SU-DHL-6 (cell line): Measurements from ENCODE around the gene KIF15.

Experiments used
- H2AFZ ChIP-seq: fragments of 200-600 bp; sonication (generic); 2 replicates; pipeline ENCODE4 v1.6.1; 2014; ENCODE audit warnings: low read depth, mild to moderate bottlenecking, moderate library complexity, mixed read lengths, antibody characterized with exemption, low read length; ENCODE audit not compliant: severe bottlenecking
- H3F3A ChIP-seq: fragments of 200-600 bp; shearing (Covaris generic); 2 replicates; pipeline ENCODE4 v1.6.0; 2016; ENCODE audit warnings: antibody characterized with exemption, mild to moderate bottlenecking; ENCODE audit not compliant: insufficient read depth
- H3K27ac ChIP-seq: fragments of 200-600 bp; sonication (generic); 2 replicates; pipeline ENCODE4 v1.5.1; 2016; ENCODE audit warnings: low read depth, mild to moderate bottlenecking, low read length, moderate library complexity, mixed read lengths
- H3K27me3 ChIP-seq: fragments of 200-600 bp; sonication (generic), shearing (Covaris generic); 2 replicates; pipeline ENCODE4 v1.6.0; 2014; ENCODE audit warnings: mild to moderate bottlenecking, low read length
- H3K36me3 ChIP-seq: fragments of 200-600 bp; sonication (generic); 2 replicates; pipeline ENCODE4 v1.6.1; 2014; ENCODE audit warnings: mild to moderate bottlenecking, low read length, mixed read lengths
- H3K4me2 ChIP-seq: fragments of 300-600, 200-600 bp; shearing (Covaris generic), sonication (generic); 2 replicates; pipeline ENCODE4 v1.6.0; 2014; ENCODE audit warnings: low read length, low read depth, mild to moderate bottlenecking; ENCODE audit not compliant: poor library complexity, severe bottlenecking
- H3K4me3 ChIP-seq: fragments of 200-600 bp; sonication (generic); 2 replicates; pipeline ENCODE4 v1.5.1; 2014; ENCODE audit warnings: antibody characterized with exemption, low read length, mild to moderate bottlenecking, mixed read lengths; ENCODE audit not compliant: insufficient read depth, poor library complexity, severe bottlenecking
- H3K79me2 ChIP-seq: fragments of 200-600 bp; sonication (generic); 2 replicates; pipeline ENCODE4 v1.6.1; 2014; ENCODE audit warnings: mild to moderate bottlenecking, low read length, moderate library complexity; ENCODE audit not compliant: insufficient read depth
- H3K9ac ChIP-seq: fragments of 200-600 bp; sonication (generic); 2 replicates; pipeline ENCODE4 v1.7.0; 2014; ENCODE audit warnings: mild to moderate bottlenecking, low read length
- H3K9me2 ChIP-seq: fragments of 200-600 bp; sonication (generic); replicated peaks from 2 replicates; pipeline ENCODE4 v1.6.1; 2014; ENCODE audit warnings: low read length; ENCODE audit not compliant: insufficient read depth
- H3K9me3 ChIP-seq: fragments of 200-600 bp; sonication (generic); 2 replicates; pipeline ENCODE4 v1.6.1; 2014; ENCODE audit warnings: low read length, mixed read lengths; ENCODE audit not compliant: insufficient read depth
- H4K20me1 ChIP-seq: fragments of 200-600 bp; sonication (generic); 2 replicates; pipeline ENCODE4 v1.6.1; 2014; ENCODE audit warnings: low read depth, mild to moderate bottlenecking, antibody characterized with exemption, low read length, moderate library complexity, mixed read lengths
- CTCF ChIP-seq: fragments of 200-600 bp; sonication (generic); IDR thresholded peaks from one replicate; pipeline ENCODE4 v1.5.1; 2017; ENCODE audit warnings: antibody characterized with exemption, mild to moderate bottlenecking, low read length, moderate library complexity; ENCODE audit not compliant: insufficient read depth, poor library complexity, severe bottlenecking
- EZH2phosphoT487 ChIP-seq: fragments of 200-600 bp; sonication (generic), shearing (Covaris generic); conservative IDR thresholded peaks from 2 replicates; pipeline ENCODE4 v1.6.1; 2018; ENCODE audit warnings: mild to moderate bottlenecking, antibody characterized with exemption, low read length, moderate library complexity, mixed read lengths

The KIF15 gene

DNA sequence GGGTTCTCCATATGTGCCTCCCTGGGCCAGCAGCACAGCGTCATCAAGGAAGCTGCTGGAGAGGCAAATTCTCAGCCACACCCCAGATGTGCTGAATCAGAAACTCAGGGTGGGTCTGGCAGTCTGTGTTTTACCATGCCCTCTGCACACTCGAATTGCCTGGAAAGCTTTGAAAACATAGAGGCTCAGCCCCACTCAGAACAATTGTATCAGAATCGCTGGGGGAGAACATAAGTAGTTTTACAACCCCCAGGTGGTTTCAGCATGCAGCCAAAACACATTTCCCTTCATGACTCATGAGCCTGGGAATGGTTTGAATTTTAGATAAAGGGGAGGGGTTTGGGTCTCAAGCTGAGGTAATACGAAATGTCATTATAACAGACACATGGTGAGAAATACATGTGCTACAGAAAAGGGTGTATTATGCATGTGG, 122.4 kb downstream of the KIF15 start:
- Histone ChIP-seq H3K79me2 (no peaks in the 10 kb centered on the region), H3K27me3 (no peaks in the 10 kb centered on the region), H3K9ac (no peak overlapping the region), H2AFZ (no peak overlapping the region), H4K20me1 (no peaks in the 10 kb centered on the region), H3K36me3 (no peaks in the 10 kb centered on the region), H3K9me3 (no peaks in the 10 kb centered on the region), H3K27ac (no peak overlapping the region), H3K4me2 (no peak overlapping the region), H3F3A (no peaks in the 10 kb centered on the region), H3K4me3 (no peak overlapping the region), H3K9me2 (no peaks in the 10 kb centered on the region)
- TF ChIP-seq EZH2phosphoT487 (no peak), CTCF (no peak)

DNA sequence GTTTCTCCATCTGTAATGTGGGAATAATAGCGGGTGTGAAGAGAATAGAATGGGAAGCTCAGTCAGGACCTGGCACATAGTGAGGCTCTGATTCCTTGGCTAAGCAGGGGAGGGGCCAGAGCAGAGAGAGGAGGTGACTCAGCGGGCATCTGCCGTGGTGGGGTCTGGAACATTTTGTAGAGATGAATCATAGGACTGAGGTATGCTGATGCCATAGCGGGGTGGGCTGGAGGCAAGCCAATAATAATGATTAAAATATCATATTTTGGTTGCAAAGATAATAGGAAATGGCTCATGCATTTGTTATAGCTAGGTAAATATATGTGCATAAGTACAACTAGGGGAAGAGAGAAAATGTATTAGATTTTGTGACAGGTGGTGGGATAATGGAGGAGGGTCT, 124.0 kb downstream of the KIF15 start:
- H3K79me2 ChIP-seq = no peaks in the 10 kb centered on the region
- H2AFZ ChIP-seq = no peak overlapping the region
- H3F3A ChIP-seq = no peaks in the 10 kb centered on the region
- no peak overlapping the region for H3K4me3 ChIP-seq
- no peak for TF ChIP-seq CTCF
- no peak for TF ChIP-seq EZH2phosphoT487
- H3K4me2 ChIP-seq = no peak overlapping the region
- no peaks in the 10 kb centered on the region for H3K27me3 ChIP-seq
- H3K9me2 ChIP-seq = no peaks in the 10 kb centered on the region
- no peaks in the 10 kb centered on the region for H4K20me1 ChIP-seq
- H3K36me3 ChIP-seq = no peaks in the 10 kb centered on the region
- H3K27ac ChIP-seq = no peak overlapping the region
- H3K9me3 ChIP-seq = no peaks in the 10 kb centered on the region
- no peak overlapping the region for H3K9ac ChIP-seq

GRCh38 chr3:44886561-44886960, 125.0 kb downstream of the KIF15 start:
- H3K36me3 ChIP-seq = no peaks in the 10 kb centered on the region
- no peak overlapping the region for H3K4me3 ChIP-seq
- H3K9ac ChIP-seq = no peak overlapping the region
- H3K4me2 ChIP-seq = no peak overlapping the region
- H3K79me2 ChIP-seq = no peaks in the 10 kb centered on the region
- H3F3A ChIP-seq = no peaks in the 10 kb centered on the region
- H4K20me1 ChIP-seq = no peaks in the 10 kb centered on the region
- H3K9me3 ChIP-seq = no peaks in the 10 kb centered on the region
- H3K9me2 ChIP-seq = no peaks in the 10 kb centered on the region
- H3K27ac ChIP-seq = no peak overlapping the region
- TF ChIP-seq EZH2phosphoT487 (no peak), CTCF (no peak)
- H2AFZ ChIP-seq = no peak overlapping the region
- H3K27me3 ChIP-seq = no peaks in the 10 kb centered on the region

GRCh38 chr3:44887101-44887500, 125.5 kb downstream of the KIF15 start:
- Histone ChIP-seq H3K9me3 (no peaks in the 10 kb centered on the region), H3F3A (no peaks in the 10 kb centered on the region), H3K27ac (no peak overlapping the region), H3K4me2 (no peak overlapping the region), H3K9me2 (no peaks in the 10 kb centered on the region), H3K9ac (no peak overlapping the region), H2AFZ (no peak overlapping the region), H3K4me3 (no peak overlapping the region), H3K27me3 (no peaks in the 10 kb centered on the region), H4K20me1 (no peaks in the 10 kb centered on the region), H3K79me2 (no peaks in the 10 kb centered on the region), H3K36me3 (no peaks in the 10 kb centered on the region)
- TF ChIP-seq CTCF = no peak
- no peak for TF ChIP-seq EZH2phosphoT487
